ENCODE results near the gene ZNF385C. TPM values are rescaled to one million over a fixed set of nuclear protein-coding genes. Genes with fewer than 3 reads are reported as not detected.

The ZNF385C gene
- total RNA-seq, 1 experiment from 2014 or later, result 2.8 TPM

- Histone ChIP-seq H3K4me1 (ENCODE audit: insufficient read depth, low read length) (0 out of 2 replicates have a peak, but pooled peaks cover 3% of the 10 kb centered on the region), H3K4ac (ENCODE audit: low read depth, low read length) (no peak overlapping the region), H3T11ph (ENCODE audit: low read length) (no peak overlapping the region), H3K56ac (ENCODE audit: insufficient read length, low read depth, low read length) (no peak overlapping the region), H4K8ac (replicated peaks; ENCODE audit: insufficient read length, low read depth, low read length) (no peak overlapping the region), H2AK5ac (ENCODE audit: insufficient read length, low read length) (no peak overlapping the region), H3K79me2 (ENCODE audit: insufficient read depth, low read length) (no peaks in the 10 kb centered on the region), H4K20me1 (ENCODE audit: control insufficient read depth, insufficient read depth, insufficient read length) (peaks cover 3% of the 10 kb centered on the region), H2BK5ac (ENCODE audit: insufficient read length, low read length) (no peak overlapping the region), H2BK20ac (ENCODE audit: low read depth, low read length, poor library complexity, severe bottlenecking) (no peak overlapping the region), H3K27me3 (ENCODE audit: insufficient read depth, low read length) (no peaks in the 10 kb centered on the region), H3K4me2 (ENCODE audit: insufficient read depth, insufficient read length, low read length) (no peak overlapping the region), H4K5ac (ENCODE audit: insufficient read length, low read depth, low read length) (no peak overlapping the region), H2BK15ac (ENCODE audit: low read depth, low read length) (no peak overlapping the region), H3K14ac (ENCODE audit: insufficient read depth, low read length) (no peak overlapping the region), H3K27ac (ENCODE audit: insufficient read length, low read depth, low read length) (no peak overlapping the region), H2BK12ac (ENCODE audit: insufficient read length, low read depth, low read length) (no peak overlapping the region), H3K9me3 (ENCODE audit: control insufficient read depth, low read depth, low read length) (no peaks in the 10 kb centered on the region), H3K79me1 (ENCODE audit: insufficient read depth, low read depth, low read length, poor library complexity, severe bottlenecking) (no peaks in the 10 kb centered on the region), H3K18ac (ENCODE audit: insufficient read length, low read depth, low read length) (no peak overlapping the region), H2BK120ac (ENCODE audit: low read depth, low read length, poor library complexity, severe bottlenecking) (no peak overlapping the region), H2AFZ (ENCODE audit: low read length) (no peak overlapping the region), H3K9ac (ENCODE audit: extremely low read depth, insufficient read length, low read length) (no peak overlapping the region), H3K23ac (ENCODE audit: insufficient read length, low read depth, low read length) (no peak overlapping the region), H4K91ac (ENCODE audit: insufficient read length, low read depth, low read length) (no peak overlapping the region), H3K23me2 (ENCODE audit: insufficient read length, low read depth, low read length, poor library complexity, severe bottlenecking) (peaks cover 6% of the 10 kb centered on the region)
- no CpG with 5 or more reads among the region's 3 CpGs for WGBS (ENCODE audit: extremely low coverage, insufficient read length, low lambda C conversion rate)
- TF ChIP-seq CTCF (conservative IDR thresholded peaks at IDR 0.05), result no peak
- no peaks in the 10 kb centered on the region; a peak in 1 of 7 replicates for H3K36me3 Mint-ChIP-seq (ENCODE audit: insufficient read depth in 1 of 3, low read depth in 3 of 3)
- H3K27ac Mint-ChIP-seq, result no peak overlapping the region
- DNase-seq, result no peak
- peaks cover 9 to 27% of the 10 kb centered on the region in 2 experiments for H3K4me1 Mint-ChIP-seq
- no peaks in the 10 kb centered on the region for H3K9me3 Mint-ChIP-seq
- peaks cover 14% of the 10 kb centered on the region for H3K27me3 Mint-ChIP-seq (ENCODE audit: low read depth)
- peak overlapping the region in 1 of 2 experiments; percentile 38; a peak in 1 of 5 replicates for H3K4me3 Mint-ChIP-seq
Observed at GRCh38 chr17:42068979-42069378, 29.3 kb downstream of the ZNF385C start.

Data from H9 (cell line).